ENCODE results near the gene SNRNP200.
A peak's percentile ranks its signal among the peaks of the same experiment; 100 is the strongest.

The SNRNP200 gene

DNA sequence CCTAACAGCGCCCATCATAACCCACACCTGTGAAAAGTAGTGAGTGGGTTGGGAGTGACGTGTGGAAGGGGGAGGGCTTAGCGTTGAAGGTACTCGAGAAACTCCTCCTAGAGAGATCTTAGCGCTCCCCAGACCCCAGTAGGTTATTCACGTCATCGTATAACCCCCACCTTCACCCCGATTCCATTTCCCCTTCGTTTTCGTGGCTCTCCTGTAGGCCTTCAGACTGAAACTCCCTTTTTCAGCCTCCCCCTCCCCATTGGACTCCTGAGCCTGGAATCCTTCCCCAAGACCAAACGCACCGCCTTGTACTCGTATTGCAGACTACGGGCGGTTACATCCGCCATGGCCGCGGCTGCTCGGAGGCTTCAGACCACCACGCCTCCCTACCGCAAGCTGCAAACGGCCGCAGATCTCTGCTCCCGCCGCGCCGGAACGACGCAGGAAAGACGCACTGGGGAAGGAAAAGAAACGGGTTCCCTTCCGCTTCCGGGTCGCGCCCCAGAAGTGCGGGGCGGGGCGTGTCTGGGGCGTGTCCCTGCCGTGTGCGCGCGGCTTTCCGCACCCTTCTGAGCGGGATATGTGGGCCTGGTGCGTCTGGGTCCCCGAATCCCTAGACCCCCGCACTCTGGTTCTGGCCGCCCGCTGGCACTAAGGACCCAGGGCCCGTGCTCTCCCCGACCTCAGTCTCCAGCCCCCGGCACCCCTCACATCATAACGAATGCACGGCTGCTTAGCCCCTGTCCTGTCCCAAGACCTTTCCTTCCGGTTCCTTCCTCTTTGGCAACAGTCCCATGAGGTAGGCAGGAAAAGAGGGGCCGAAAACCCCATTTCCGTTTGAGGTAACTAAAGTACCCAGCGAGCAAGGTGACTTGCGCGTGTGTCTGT lies at the start of gene SNRNP200:
SNRNP200 (minus strand) TSS at position 456 of the 888 bp plus-strand sequence; CDS start at position 347, 109 bp downstream.
- peak; percentile 84 for DNase-seq

- no peak for DNase-seq
These were observed 49.1 kb upstream of the SNRNP200 start for GRCh38 chr2:96354492-96354891.

GRCh38 chr2:96353606-96354101 lies 48.3 kb upstream of the SNRNP200 start:
- DNase-seq: no peak

- no peak for DNase-seq
These were observed 47.8 kb upstream of the SNRNP200 start for GRCh38 chr2:96353032-96353561.

DNA sequence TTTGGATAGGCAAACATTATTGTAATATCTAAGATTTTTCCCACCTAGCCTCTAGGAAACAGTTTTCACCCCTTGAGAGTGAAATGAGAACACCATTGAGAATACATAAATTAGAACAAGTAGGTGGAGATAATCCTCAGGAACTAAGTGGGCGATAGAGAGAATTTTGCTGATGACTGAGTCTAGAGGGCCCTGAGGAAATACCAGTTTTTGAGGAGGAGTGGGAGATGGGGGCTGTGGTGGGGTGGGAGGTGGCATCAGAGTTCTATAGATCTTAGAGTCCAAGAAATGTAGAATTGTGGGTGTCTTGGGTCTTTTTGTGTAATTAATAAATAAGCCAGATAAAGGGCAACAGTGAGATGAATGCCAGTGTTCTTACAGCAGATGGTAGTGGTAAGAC lies 42.0 kb upstream of the SNRNP200 start:
- DNase-seq: no peak

DNA sequence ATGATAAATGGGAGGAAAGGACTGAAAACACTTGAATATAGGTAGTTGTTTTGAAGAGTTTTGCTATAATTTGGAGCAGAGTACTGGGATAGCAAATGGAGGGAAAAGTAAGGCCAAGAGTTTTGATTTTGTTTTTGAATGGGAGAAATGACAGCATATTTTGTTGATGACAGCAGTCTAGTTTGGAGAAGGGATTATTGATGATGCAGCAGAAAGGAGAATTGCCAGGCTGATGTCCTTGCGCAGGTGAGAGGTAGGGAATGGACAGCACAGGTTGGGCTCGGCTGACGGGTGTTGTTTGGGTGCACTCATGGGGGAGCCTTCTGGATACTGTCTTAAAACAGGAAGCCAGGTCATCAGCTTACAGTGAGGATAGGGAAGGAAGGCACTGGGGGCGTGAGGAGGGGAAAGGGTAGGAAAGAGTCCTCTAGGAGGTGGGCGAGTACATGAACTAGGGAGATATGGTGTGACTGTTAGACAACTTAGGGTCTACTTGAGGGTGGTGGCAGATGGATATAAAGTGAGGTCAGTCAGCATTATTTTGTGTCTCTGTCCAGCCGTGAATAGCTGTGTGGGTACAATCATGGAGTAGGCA lies 40.6 kb upstream of the SNRNP200 start:
- DNase-seq: no peak

GRCh38 chr2:96345438-96345837 lies 40.1 kb upstream of the SNRNP200 start:
- no peak for DNase-seq

- DNase-seq: no peak
These were observed 38.7 kb upstream of the SNRNP200 start for GRCh38 chr2:96344011-96344410.

GRCh38 chr2:96342085-96342484 lies 36.7 kb upstream of the SNRNP200 start:
- peak; percentile 18 for DNase-seq

DNA sequence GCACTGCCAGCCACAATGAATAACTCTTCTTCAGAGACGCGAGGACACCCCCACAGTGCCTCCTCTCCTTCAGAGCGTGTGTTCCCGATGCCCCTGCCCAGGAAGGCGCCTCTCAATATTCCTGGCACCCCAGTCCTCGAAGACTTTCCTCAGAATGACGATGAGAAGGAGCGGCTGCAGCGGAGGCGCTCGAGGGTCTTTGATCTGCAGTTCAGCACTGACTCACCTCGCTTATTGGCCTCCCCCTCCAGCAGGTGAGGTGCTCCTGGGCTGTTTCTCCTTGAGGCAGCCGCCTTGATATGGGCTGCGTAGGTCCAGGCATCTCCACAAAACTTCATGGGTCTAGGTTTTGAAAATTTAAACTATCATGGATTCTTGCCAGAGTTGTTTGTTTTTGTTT lies 36.3 kb upstream of the SNRNP200 start:
- no peak for DNase-seq

- DNase-seq: no peak
These were observed 35.4 kb upstream of the SNRNP200 start for GRCh38 chr2:96340493-96341414.

DNA sequence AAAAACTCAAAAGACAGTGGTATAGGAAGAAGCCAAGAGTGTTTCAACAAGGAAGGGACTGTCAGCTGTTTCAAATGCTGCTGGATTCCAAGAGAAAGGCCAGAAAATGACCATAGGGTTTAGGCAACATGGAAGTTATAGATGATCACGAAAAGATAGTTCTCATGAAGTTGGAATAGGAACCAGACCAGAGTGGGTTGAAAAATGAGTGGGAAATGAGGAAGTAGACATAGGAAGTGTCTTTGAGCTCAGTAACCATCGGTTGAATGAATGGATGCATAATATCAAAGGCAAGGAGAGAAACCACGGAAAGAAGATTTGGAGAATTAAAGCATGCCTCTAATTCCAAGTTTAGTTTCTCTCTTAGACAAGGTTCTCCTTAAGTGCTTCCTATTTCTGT lies 31.5 kb upstream of the SNRNP200 start:
- DNase-seq: no peak

DNA sequence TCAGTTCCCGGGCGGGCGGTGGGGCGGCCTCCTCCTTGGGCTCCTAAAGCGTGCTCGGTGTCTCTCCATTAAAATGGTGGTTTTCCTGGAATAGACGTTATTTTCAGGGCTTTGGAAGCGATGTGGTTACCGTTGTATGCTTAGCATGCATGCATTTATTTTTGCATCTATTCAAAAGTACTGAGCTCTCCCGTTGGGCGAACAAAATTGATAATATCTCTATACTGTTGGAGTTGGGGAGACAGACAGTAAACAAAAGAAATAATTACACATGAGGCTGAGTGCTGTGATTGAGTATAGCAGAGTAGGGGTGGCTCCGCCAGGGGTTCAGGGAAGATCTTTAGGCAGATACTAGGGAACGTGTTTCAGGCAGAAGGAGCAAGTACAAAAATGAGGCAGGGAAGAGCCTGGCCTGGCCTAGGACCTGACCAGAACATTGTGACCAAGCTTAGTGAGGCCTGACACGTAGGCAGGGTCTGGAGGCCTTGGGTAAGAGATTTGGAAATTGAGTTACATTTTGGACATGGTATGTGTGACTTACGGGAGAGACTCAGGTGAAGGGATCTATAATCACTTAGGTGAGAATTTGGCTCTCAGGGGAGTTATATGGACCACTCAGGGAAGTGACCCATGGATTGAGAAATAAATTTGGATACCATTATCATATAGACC lies 30.9 kb upstream of the SNRNP200 start:
- no peak for DNase-seq

- no peak for DNase-seq
These were observed 28.4 kb upstream of the SNRNP200 start for GRCh38 chr2:96333708-96334107.

GRCh38 chr2:96330407-96330806 lies 25.1 kb upstream of the SNRNP200 start:
- no peak for DNase-seq

DNA sequence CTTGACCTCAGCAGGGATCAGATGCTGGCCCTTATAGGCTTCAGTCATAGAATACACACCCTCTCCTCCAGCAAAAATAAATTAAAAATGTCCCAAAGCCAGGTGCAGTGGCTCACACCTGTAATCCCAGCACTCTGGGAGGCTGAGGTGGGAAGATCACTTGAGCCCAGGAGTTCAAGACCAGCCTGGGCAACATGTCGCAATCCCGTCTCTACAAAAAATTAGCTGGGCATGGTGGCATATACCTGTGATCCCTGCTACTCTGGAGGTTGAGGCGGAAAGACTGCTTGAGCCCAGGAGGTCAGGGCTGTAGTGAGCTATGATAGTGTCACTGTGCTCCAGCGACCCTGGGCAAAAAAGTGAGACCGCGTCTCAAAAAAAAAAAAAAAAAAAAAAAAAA lies 24.5 kb upstream of the SNRNP200 start:
- no peak for DNase-seq

DNA sequence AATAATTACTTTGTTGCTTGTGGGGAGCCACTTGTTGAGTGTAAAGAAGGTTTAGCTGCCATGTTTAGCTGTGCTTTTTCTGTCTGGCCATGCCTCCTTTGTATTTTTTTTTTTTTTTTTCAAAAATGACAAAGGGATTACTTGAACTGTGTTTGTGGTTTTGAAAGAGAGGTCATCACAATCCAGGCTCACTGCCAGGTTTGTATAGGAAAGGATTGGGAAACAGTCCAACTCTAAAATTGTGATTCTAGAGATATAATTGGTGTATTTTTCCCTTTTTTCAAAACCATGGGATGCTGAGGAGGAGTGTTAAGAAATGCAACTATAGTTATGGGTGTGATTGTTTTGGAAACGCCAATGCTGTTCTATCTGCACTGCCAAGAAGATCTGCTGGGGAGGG lies 24.1 kb upstream of the SNRNP200 start:
- peak; percentile 49 for DNase-seq

DNA sequence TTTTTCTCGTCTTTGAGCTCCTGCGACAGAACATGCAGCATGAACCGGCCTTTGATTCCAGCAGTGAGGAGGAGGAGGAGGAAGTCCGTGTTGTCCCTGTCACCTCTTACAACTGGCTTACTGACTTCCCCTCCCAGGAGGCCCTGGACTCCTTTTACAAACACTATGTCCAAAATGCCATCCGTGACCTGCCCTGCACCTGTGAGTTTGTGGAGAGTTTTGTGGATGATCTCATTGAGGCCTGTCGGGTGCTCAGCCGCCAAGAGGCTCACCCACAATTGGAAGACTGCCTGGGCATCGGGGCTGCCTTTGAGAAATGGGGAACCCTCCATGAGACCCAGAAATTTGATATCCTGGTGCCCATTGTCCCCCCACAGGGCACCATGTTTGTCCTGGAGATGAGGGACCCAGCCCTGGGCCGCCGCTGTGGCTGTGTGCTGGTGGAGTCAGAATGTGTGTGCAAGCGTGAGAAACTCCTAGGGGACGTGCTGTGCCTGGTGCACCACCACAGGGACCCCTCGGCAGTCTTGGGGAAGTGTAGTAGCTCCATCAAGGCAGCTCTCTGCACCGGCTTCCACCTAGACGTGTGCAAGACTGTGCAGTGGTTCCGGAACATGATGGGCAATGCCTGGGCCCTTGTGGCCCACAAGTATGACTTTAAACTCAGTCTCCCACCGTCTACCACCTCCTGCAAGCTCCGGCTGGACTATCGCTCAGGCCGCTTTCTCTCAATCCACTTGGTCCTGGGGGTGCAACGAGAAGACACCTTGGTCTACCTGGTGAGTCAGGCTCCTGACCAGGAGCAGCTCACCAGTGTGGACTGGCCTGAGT lies 21.9 kb upstream of the SNRNP200 start:
- DNase-seq: no peak

DNA sequence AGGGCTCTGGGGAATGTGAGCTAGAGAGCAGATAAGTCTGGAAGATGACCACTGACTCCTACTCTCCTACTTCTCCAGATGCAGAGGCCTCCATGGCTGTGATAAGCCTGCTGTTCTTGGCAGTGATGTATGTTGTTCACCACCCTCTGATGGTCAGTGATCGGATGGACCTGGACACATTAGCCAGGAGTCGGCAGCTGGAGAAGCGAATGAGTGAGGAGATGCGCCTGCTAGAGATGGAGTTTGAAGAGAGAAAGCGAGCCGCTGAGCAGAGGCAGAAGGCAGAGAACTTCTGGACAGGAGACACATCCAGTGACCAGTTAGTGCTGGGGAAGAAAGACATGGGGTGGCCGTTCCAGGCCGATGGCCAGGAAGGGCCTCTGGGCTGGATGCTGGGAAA lies 21.2 kb upstream of the SNRNP200 start:
- DNase-seq: no peak

GRCh38 chr2:96325884-96326255 lies 20.5 kb upstream of the SNRNP200 start:
- no peak for DNase-seq

All from NCI-H146 (cell line).